BE2C (cell line): Measurements from ENCODE around the gene SLC12A4.
A peak's percentile ranks its signal among the peaks of the same experiment; 100 is the strongest.

Source experiments
- DNase-seq: peaks from one replicate; pipeline ENCODE4 v3.0.0-alpha.2; 2020
- H3K27me3 ChIP-seq: fragments of 250-450 bp; sonication (Bioruptor Pico); 2 replicates; pipeline ENCODE4 v1.5.1; 2020; ENCODE audit warnings: mild to moderate bottlenecking
- H3K36me3 ChIP-seq: fragments of 250-450 bp; sonication (Bioruptor Pico); 2 replicates; pipeline ENCODE4 v1.5.1; 2020; ENCODE audit warnings: mild to moderate bottlenecking
- H3K4me1 ChIP-seq: fragments of 250-450 bp; sonication (Bioruptor Pico); 2 replicates; pipeline ENCODE4 v1.5.1; 2020
- H3K4me3 ChIP-seq: 2 replicates; pipeline ENCODE4 v1.5.1; 2011; ENCODE audit warnings: low read depth, low read length
- H3K9me3 ChIP-seq: fragments of 250-450 bp; sonication (Bioruptor Pico); 2 replicates; pipeline ENCODE4 v1.5.1; 2020
- TF ChIP-seq, protein P1 (sequence below): IDR thresholded peaks from 2 replicates; pipeline ENCODE4 v1.5.1; 2012; ENCODE audit warnings: mild to moderate bottlenecking, low read depth, low read length

Gene SLC12A4

DNA sequence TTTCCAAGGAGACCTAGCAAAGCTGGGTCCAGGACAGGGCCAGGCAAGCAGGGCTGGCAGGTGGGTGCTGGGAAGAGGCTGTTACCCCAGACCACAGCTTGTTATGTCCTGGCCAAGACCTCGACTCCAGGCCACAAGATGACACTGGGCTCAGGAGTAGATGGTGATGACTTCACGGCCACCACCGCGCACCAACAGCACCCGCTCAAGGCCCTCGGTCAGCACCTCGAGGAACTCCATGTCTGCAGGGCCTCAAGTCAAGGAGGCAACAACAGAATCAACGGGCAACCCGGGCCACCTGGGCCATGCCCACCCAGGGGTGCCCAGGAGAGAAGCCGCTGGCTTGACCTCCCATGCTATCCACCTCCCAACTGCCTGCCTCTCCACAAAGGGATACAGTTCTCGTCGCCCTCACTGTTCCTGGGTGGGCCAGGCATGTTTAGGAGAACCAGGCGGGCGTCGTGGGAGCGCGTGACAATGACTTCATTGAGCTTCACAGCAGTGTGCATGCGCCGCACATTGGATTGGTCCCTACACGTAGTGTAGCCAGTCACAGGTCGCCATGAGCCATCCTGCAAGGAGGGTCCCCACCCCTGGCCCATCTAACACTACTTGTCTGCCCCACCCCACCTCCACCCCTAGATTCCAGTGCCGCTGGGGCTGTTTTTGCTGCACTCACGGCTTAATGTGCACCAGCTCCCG, 23.6 kb downstream of the SLC12A4 start:
- H3K36me3 ChIP-seq, result no peaks in the 10 kb centered on the region

DNA sequence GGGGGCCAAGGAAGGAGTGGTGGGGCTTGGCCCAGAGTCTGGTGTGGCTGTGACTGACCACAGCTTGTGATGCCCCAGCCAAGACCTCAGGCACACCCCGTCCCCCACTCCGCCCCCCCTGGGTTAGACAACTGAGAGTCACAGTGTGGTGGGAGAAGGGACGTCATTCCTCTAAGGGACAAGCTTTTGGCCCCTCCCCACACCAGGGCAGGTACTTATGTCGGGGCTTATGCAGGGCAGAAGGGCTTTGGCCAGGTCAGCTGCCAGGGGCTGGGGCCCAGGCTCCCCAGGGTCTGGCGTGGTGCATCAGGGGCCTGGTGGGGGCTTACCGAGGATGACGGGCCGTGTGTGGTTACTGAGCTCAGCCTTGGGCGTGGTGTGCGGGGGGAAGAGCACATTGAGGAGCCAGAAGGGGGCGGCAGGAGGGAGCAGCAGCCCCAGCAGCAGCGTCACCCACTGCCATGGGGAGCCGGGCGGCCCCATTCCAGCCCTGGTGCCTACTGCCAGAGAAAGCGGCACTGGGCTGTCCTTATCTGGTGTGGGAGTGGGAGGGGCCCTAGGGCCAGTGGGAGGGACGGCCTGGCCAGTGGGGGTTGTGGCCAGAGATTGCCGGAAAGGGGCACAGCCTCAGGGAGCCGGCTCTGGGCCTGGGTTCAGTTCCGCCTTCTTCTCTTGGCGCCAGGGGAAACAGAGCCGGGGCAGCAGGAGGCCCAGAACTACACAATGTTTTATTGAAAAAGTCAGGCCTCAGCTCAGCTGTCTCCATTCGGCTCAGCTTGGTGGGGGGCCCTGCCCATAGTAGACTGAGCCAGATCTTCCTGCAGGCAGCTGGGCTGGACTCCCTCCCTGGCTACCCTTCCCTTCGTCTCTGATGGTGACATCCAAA, 24.6 kb downstream of the SLC12A4 start, which contains the start of gene LCAT:
TSS of gene LCAT (minus strand) at position 502 of the 886 bp plus-strand sequence. CDS start at position 483, 19 bp downstream.
- TF ChIP-seq, protein P1, sequence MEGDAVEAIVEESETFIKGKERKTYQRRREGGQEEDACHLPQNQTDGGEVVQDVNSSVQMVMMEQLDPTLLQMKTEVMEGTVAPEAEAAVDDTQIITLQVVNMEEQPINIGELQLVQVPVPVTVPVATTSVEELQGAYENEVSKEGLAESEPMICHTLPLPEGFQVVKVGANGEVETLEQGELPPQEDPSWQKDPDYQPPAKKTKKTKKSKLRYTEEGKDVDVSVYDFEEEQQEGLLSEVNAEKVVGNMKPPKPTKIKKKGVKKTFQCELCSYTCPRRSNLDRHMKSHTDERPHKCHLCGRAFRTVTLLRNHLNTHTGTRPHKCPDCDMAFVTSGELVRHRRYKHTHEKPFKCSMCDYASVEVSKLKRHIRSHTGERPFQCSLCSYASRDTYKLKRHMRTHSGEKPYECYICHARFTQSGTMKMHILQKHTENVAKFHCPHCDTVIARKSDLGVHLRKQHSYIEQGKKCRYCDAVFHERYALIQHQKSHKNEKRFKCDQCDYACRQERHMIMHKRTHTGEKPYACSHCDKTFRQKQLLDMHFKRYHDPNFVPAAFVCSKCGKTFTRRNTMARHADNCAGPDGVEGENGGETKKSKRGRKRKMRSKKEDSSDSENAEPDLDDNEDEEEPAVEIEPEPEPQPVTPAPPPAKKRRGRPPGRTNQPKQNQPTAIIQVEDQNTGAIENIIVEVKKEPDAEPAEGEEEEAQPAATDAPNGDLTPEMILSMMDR, result no peak
- DNase-seq, result no peak
- Histone ChIP-seq H3K36me3 (no peaks in the 10 kb centered on the region), H3K9me3 (no peaks in the 10 kb centered on the region), H3K27me3 (no peaks in the 10 kb centered on the region), H3K4me1 (peaks cover 7% of the 10 kb centered on the region), H3K4me3 (no peak within 1 kb of the TSS)

More for the DNA sequence above, 23.6 kb downstream of the SLC12A4 start:
- H3K27me3 ChIP-seq, result no peaks in the 10 kb centered on the region
- DNase-seq, result no peak
- H3K4me3 ChIP-seq, result no peak overlapping the region
- no peaks in the 10 kb centered on the region for H3K9me3 ChIP-seq
- TF ChIP-seq, protein P1, result no peak
- peaks cover 7% of the 10 kb centered on the region for H3K4me1 ChIP-seq

DNA sequence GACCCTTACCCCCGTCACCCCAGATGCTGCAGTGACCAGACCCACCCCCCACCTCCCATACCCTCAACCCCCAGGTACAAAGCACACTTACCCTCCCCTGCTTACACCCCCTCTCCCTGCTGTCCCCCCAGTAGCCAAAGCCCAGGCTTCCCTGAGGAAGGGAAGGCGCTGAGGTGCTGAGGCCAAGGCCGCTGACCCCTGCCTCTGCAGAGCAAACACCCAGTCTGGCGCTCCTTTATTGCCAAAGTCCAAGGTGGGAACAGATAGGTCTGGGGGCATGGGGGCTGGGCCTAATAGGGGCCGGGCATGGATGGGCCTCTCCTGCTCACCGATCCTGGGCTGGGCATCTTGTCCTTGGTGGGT, 25.2 kb downstream of the SLC12A4 start:
- TF ChIP-seq, protein P1, result no peak
- H3K27me3 ChIP-seq, result no peaks in the 10 kb centered on the region
- H3K36me3 ChIP-seq, result no peaks in the 10 kb centered on the region
- H3K4me3 ChIP-seq, result no peak overlapping the region
- no peaks in the 10 kb centered on the region for H3K9me3 ChIP-seq
- peaks cover 7% of the 10 kb centered on the region for H3K4me1 ChIP-seq
- DNase-seq, result no peak

DNA sequence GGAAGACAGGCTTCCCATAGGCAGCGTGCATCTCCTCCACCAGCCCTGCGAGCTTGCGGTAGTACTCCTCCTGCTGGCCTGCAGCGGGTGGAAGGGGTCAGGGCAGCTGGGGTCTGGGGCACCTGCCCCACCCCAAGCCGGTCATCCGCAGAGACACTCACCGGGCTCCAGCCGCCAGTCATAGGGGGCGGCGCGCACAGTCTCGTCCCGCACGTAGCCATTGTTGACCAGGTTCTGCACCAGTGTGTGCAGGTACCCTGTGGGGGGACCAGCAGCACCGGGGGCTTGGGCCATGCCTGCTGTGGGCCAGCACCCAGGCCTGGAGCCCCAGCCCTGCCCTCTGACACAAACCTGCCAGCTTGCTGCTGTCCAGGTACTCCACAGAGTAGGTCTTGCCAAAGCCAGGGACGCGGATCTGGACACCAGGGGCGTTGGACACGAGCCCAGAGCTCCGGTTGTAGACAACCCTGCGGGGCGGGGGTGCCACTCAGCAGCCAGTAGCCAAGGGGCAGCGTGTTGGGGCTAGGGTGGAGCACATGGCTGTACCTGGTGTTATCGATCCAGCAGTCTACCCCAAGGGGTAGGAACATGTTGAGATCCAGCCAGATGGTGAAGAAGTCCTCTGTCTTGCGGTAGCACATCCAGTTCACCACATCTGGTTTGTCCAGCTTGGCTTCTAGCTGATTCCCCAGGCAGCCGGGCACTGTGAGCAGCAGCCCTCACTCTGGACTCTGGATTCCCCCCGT, 25.8 kb downstream of the SLC12A4 start:
- DNase-seq, result peak; percentile 24
- Histone ChIP-seq H3K4me3 (no peak overlapping the region), H3K36me3 (no peaks in the 10 kb centered on the region), H3K9me3 (no peaks in the 10 kb centered on the region), H3K27me3 (no peaks in the 10 kb centered on the region), H3K4me1 (peaks cover 7% of the 10 kb centered on the region)
- TF ChIP-seq, protein P1, result no peak

DNA sequence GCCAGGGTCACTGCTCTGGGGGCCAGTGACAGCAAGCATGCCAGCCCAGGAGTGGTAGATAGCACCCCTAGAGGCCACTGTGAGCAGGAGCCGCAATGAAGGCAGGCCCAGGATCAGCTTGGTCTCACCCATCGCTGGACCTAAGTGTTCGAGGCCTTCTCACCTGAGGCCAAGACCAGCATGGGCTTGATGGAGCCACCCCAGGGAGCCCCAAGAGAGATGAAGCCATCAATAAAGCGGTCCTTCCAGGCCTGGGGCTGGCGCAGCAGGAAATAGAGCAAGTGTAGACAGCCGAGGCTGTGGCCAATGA, 26.3 kb downstream of the SLC12A4 start:
- TF ChIP-seq, protein P1, result peak; percentile 90
- Histone ChIP-seq H3K27me3 (no peaks in the 10 kb centered on the region), H3K36me3 (no peaks in the 10 kb centered on the region), H3K4me1 (peaks cover 7% of the 10 kb centered on the region), H3K9me3 (no peaks in the 10 kb centered on the region), H3K4me3 (no peak overlapping the region)
- DNase-seq, result peak; percentile 61
